GM23248 (cell line): ENCODE results near the gene TUFT1.

Experiments
- EZH2 ChIP-seq: fragments of 200-600 bp; sonication (generic); IDR thresholded peaks from 2 replicates; pipeline ENCODE4 v1.6.1; 2018; ENCODE audit warnings: antibody characterized with exemption, mild to moderate bottlenecking; ENCODE audit not compliant: insufficient read depth, poor library complexity, severe bottlenecking
- EZH2phosphoT487 ChIP-seq: fragments of 200-600 bp; sonication (generic); IDR thresholded peaks from 2 replicates; pipeline ENCODE4 v1.6.1; 2018; ENCODE audit warnings: antibody characterized with exemption, moderate library complexity, mild to moderate bottlenecking, low read depth; ENCODE audit not compliant: insufficient read depth

DNA sequence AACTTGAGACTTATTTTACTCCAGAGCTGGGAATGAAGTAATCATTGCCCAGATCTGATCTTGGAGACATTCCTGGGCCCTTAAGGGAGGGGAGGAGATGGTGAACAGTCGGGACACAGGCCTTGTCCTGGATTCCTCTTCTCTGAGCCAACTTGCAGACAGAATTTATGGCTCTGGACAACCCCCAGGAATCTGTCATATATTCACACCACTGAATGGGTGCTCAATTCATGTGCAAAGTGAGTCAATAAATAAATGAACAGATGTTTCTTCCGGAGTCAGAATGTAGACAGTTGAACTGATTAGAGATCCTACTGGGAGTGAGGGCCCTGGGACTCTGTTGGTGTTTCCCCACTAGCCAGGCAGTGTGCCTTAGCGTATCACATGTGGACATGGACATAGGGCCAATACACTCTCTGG is 2.6 kb downstream of the TUFT1 start:
- TF ChIP-seq EZH2 (no peak), EZH2phosphoT487 (no peak)
